AG04449 (cell line): ENCODE results near the gene PHF21A.

Experiments used
- CTCF ChIA-PET: fragments of 350-600 bp; formaldehyde crosslinking; extraction: SDS; loops from one replicate; lab custom pipeline; 2021; ENCODE audit warnings: antibody characterized with exemption; lab: Yijun Ruan, JAX
- POLR2A ChIA-PET: fragments of 400-600, 350-600 bp; formaldehyde crosslinking; extraction: SDS; loops from one replicate; lab custom pipeline; 2020; ENCODE audit warnings: antibody characterized with exemption, inconsistent platforms; lab: Yijun Ruan, JAX
- DNase-seq: peaks from one replicate; pipeline ENCODE4 v3.0.0-alpha.2; 2010; ENCODE audit warnings: low read depth, low spot score
- H3K4me3 ChIP-seq: 2 replicates; pipeline ENCODE4 v1.5.1; 2011; ENCODE audit warnings: low read depth, mild to moderate bottlenecking, control low read depth, low read length
- TF ChIP-seq, protein P1 (sequence below): IDR thresholded peaks from one replicate; pipeline ENCODE4 v1.5.1; 2011; ENCODE audit warnings: mild to moderate bottlenecking, moderate library complexity, low read length, control low read depth, inconsistent platforms; ENCODE audit not compliant: insufficient read depth; ENCODE audit errors: missing control alignments

The PHF21A gene

GRCh38 chr11:45920531-45921477 is 200.4 kb downstream of the PHF21A start:
- no peak for DNase-seq
- ChIA-PET POLR2A (no interaction called here), CTCF (interaction anchor here (1.5 to 2.4 kb wide), 2 partner anchors 78 to 86 kb away, joined by 4 to 7 read pairs; no protein-coding TSS in a partner anchor)
- TF ChIP-seq, protein P1, sequence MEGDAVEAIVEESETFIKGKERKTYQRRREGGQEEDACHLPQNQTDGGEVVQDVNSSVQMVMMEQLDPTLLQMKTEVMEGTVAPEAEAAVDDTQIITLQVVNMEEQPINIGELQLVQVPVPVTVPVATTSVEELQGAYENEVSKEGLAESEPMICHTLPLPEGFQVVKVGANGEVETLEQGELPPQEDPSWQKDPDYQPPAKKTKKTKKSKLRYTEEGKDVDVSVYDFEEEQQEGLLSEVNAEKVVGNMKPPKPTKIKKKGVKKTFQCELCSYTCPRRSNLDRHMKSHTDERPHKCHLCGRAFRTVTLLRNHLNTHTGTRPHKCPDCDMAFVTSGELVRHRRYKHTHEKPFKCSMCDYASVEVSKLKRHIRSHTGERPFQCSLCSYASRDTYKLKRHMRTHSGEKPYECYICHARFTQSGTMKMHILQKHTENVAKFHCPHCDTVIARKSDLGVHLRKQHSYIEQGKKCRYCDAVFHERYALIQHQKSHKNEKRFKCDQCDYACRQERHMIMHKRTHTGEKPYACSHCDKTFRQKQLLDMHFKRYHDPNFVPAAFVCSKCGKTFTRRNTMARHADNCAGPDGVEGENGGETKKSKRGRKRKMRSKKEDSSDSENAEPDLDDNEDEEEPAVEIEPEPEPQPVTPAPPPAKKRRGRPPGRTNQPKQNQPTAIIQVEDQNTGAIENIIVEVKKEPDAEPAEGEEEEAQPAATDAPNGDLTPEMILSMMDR, result no peak
- no peak overlapping the region for H3K4me3 ChIP-seq

DNA sequence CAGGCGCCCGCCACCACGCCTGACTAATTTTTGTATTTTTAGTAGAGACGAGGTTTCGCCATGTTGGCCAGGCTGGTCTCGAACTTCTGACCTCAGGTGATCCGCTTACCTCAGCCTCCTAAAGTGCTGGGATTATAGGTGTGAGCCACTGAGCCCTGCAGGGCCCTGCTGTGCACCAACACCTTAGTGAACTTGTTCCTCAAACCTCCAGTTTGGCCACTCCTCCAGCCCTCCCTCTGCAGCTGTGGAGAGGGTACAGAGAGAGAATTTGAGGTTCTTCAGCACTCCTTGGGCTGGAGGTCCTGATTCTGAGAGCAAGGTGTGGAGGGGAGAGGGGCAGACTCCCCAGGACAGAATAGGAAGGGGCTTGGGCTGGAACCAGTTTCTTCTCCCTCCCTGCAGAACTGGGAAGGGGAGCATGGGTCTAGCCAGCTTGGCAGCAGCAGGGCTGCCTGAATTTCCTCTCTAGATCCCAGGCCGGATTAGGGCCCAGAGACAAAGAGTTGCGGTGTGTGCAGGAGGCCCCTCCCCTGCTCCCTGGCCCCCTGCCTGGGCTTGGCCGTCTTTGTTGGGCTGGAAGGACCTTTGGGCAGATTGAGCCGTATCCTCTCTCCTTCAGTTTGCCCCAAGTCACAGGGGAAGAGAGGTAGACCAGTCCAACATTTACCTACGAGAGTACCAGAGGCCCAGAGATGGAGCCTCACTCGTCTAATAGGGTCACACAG is 201.3 kb downstream of the PHF21A start:
- ChIA-PET POLR2A (no interaction called here), CTCF (interaction anchor here (1.5 to 2.4 kb wide), 2 partner anchors 77 to 87 kb away, joined by 4 to 7 read pairs; no protein-coding TSS in a partner anchor)
- TF ChIP-seq, protein P1, result no peak
- no peak overlapping the region for H3K4me3 ChIP-seq
- no peak for DNase-seq

- no peak for DNase-seq
- H3K4me3 ChIP-seq, result peak overlapping the region; percentile 100; the same call in 1 of the 2 replicates
- CTCF ChIA-PET, result interaction anchor here (0.9 to 1.9 kb wide), 3 partner anchors 46 to 60 kb away, joined by 3 to 6 read pairs (median 3); no protein-coding TSS in a partner anchor
- TF ChIP-seq, protein P1, result no peak
- POLR2A ChIA-PET, result no interaction called here
Observed at GRCh38 chr11:45918962-45919675, 202.1 kb downstream of the PHF21A start.

DNA sequence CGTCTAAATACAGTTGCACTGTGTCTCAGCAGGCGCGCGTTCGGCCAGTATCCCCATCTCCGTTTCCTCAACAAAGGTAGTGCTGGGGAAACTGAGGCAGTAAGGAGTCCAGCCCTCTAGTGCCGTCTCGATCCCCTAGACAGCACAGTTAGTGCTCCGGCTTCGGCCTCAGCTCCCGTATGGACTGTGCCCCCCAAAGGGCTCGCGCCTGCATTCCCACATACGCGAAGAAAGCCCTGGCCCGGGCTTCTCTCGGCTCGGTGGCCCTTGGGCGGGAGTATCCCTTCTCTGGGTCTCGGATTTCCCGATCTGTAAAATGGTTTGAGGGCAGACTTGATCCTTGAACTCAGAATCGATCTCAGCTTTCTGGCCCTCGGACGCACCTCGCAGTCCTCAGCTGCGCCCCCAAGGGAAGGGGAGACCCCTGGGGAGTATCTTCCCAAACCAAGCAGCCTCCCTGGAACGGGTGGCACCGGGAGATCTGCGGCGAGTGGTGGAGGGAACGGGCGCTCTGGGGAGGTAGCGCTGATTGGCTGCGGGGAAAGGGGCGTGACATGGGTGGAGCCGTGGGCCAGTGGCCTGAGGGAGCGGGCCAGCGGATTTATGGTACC is 202.8 kb downstream of the PHF21A start:
- POLR2A ChIA-PET, result interaction anchor here (0.8 to 1.1 kb wide), 7 partner anchors 12 to 113 kb away, joined by 3 to 5 read pairs (median 3); partner anchors contain the start of gene CRY2
- CTCF ChIA-PET, result interaction anchor here (0.9 to 1.9 kb wide), 5 partner anchors 46 to 85 kb away, joined by 3 to 6 read pairs (median 3); no protein-coding TSS in a partner anchor
- DNase-seq, result no peak
- TF ChIP-seq, protein P1, result no peak
- peak overlapping the region; percentile 100 for H3K4me3 ChIP-seq

DNA sequence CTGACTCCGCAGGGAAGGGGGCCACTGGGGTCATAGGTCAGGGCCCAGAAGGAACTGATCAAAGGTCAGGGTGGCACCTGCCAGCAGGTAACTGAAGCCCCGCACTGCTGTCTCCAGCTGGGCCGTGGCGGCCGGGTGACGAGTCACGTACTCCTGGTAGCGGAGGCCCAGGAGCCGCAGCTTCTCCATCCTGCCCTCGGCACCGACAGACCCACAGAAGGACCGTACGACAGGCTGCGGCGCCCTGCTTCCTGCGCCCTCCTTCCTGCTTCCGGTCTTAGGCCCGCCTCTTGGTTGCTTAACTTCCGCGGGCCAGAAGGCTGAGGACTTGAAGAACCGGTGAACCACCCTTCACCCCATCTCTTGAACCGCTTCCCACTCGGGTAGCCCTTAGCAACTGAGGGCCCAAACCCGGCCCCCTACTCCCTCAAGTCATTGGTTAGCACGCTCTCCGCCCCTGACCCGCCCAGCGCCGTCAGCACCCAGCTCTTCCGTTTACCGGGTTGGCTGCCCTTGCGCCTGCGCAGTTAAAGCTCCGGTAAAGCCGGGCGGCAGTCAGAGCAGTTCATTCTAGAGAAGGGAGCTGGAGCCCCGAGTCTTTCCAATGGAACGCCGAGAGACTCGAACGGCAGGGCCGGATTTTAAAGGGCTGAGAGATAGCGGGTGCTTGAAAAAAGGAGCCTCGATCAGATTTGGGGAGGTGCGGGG is 203.5 kb downstream of the PHF21A start, which contains the start of gene PEX16:
PEX16 (minus strand) TSS at position 255 of the 708 bp plus-strand sequence; CDS start at position 189, 66 bp downstream.
- TF ChIP-seq, protein P1, result no peak
- H3K4me3 ChIP-seq, result peak within 1 kb of the TSS; percentile 100
- DNase-seq, result peak; percentile 99
- ChIA-PET POLR2A (interaction anchor here (0.8 to 1.1 kb wide), 8 partner anchors 12 to 112 kb away, joined by 3 to 5 read pairs (median 3); partner anchors contain the start of gene CRY2), CTCF (interaction anchor here (0.9 to 1.9 kb wide), 5 partner anchors 45 to 86 kb away, joined by 3 to 6 read pairs (median 3); no protein-coding TSS in a partner anchor)
